Brain pericyte (primary cell): ENCODE results near the gene FSD1L.
"Not testable (repeated sequence)": the region's sequence is repeated elsewhere in the genome, so short reads cannot be mapped to it uniquely, and the experiment has no call there.

ENCODE experiments used
- DNase-seq: peaks from one replicate; pipeline ENCODE4 v3.0.0-alpha.2; 2012; ENCODE audit warnings: low read depth, low spot score

FSD1L gene

GRCh38 chr9:105557804-105558610, 110.2 kb downstream of the FSD1L start, which contains the start of gene FKTN:
Gene FKTN, plus strand, starts transcription at chr9:105558131. Its CDS starts 16,902 bp downstream, at chr9:105575033.
- DNase-seq: peak; percentile 49

DNA sequence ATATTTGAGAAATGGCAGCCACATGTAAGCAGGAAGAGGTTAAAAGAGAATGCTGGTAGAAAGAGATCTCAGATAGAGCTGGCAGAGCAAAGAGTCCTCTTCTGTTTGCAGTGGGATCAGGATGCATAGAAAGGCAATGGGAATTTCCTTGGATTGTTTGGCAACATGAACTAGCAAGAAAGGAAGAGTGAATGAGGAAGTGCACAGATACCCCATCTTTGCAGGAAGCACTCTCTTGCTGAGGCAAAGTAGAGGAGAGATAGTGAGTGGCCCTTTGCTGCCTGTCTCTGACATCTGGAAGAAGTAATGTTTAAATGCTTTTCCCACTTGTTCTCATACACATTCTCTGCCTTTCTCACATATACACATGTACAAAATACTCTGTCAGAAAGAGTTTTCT, 124.6 kb downstream of the FSD1L start:
- no peak for DNase-seq

- not testable (repeated sequence) for DNase-seq
These were observed 132.1 kb downstream of the FSD1L start for GRCh38 chr9:105579952-105580351.

DNA sequence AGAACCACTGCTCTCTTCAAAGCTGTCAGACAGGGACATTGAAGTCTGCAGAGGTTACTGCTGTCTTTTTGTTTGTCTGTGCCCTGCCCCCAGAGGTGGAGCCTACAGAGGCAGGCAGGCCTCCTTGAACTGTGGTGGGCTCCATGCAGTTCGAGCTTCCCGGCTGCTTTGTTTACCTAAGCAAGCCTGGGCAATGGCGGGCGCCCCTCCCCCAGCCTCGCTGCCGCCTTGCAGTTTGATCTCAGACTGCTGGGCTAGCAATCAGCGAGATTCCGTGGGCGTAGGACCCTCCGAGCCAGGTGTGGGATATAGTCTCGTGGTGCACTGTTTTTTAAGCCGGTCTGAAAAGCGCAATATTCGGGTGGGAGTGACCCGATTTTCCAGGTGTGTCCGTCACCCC, 133.7 kb downstream of the FSD1L start:
- not testable (repeated sequence) for DNase-seq

DNA sequence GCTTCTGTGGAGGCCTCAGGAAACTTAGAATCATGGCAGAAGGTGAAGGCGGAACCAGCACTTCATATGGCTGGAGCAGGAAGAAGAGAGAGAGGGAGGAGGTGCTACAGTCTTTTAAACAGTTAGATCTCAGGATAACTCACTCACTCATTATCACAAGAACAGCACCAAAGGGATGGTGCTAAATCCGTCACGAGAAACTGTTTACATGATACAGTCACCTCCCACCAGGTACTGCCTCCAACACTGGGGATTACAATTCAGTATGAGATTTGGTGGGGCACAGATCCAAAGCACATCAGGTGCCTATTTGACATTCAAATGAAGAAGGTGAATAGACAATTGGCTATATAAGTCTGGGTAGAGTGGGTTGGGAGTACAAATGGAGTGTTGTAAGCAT, 145.3 kb downstream of the FSD1L start:
- DNase-seq: no peak
